HG03196 (cell line): ENCODE measurements around the gene ZNF853.
"Not testable (repeated sequence)": the region's sequence is repeated elsewhere in the genome, so short reads cannot be mapped to it uniquely, and the experiment has no call there.

ENCODE experiments used
- ATAC-seq: cut with Tn5 transposase; IDR thresholded peaks from one replicate; pipeline ENCODE4 v1.9.1; 2021; ENCODE audit not compliant: unreplicated experiment

ZNF853 gene

GRCh38 chr7:6614953-6615722 is at the start of gene ZNF853:
Gene ZNF853 (plus strand): TSS chr7:6615610. CDS start chr7:6616175, 565 bp downstream.
- ATAC-seq, result no peak

DNA sequence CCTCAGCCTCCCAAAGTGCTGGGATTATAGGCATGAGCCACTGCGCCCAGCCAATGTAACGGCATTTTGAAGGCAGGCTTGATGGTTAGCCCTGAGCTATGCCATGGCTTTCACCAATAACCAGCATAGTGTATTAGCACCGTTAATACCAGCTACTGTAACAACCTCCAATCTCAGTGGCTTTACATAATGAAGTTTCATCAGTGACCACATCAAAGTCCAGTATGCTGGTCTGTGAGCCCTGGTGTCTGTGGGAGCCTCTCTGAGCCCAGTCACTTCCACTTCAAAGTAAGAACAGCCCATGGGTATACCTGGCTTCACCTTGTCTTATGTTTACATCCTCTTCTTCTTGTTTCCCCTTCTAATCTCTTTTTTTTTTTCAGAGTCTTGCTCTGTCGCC is 49.8 kb upstream of the ZNF853 start:
- ATAC-seq, result no peak

DNA sequence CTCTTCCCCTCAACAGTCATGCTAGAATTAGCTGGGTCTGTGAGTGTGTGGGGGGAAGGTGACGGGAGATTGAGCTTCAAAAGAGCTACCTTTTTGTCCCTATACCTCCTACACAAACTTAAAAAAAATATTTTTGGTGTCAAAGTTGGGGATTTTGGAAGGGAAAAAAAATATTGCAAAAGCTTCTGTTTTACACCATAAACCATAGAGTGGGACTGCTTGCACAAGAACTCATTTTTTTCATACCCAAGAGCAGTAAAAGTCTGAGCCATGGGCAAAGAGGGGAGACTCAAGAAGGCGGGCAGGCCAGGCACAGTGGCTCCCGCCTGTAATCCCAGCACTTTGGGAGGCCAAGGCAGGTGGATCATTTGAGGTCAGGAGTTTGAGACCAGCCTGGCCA is 47.5 kb upstream of the ZNF853 start:
- ATAC-seq, result no peak

DNA sequence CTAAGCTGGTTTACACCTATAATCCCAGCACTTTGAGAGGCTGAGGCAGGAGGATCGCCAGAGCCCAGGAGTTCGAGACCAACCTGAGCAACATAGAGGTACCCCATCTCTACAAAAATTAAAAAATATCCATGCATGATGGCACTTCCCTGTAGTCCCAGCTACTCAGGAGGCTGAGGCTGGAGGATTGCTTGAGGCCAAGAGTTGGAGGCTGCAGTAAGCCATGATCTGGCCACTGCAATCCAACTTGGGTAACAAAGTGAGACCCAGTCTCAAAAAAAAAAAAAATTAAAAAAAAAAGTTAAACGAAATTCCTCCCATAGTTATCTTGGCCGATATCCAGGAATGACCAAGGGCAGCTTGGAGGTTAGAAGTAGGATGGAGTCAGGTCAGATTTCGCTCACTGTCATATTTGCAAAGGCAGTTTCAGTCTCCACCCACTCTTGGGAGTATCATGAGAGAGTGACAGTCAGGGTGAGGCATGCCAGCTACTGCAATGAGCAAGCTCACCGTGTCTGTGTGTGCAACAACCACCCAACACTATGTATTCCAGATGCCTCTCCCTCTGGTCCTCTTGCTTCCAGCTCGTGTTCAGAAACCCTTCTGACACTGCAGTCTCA is 44.1 kb upstream of the ZNF853 start:
- ATAC-seq, result no peak

- ATAC-seq, result no peak
Observed at GRCh38 chr7:6575281-6576023, 40.0 kb upstream of the ZNF853 start.

- no peak for ATAC-seq
Observed at GRCh38 chr7:6576024-6576866, 39.2 kb upstream of the ZNF853 start.

GRCh38 chr7:6576867-6577368 is 38.5 kb upstream of the ZNF853 start:
- ATAC-seq, result not testable (repeated sequence)

DNA sequence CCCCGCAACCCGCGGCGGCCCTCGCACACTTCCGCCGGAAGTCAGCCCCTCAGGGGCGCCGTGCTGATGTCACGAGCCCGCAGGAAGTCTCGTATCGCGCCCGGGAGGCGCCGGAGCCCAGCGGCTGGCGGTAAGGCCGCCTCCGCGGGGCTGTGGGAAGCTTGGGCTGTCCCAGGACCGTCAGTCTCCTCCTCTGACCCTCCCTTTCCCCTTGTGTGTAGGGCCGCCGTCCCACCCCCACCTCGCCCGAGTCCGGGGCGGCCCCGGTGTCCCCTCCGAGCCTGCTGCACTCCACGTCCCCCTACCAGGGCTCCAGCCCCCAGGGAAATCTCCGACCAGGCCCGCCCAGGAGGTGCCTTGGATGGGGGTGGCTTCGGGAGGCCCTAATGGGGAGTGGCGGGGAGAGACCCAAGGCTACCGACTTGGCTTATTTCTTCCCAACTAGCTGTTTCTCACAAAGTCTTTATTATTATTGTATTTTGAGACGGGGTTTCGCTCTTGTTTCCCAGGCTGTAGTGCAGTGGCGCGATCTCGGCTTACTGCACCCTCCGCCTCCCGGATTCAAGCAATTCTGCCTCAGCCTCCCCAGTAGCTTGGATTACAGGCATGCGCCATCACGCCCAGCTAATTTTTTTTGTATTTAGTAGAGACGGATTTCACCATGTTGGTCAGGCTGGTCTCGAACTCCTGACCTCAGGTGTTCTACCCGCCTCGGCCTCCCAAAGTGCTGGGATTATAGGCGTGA is 37.9 kb upstream of the ZNF853 start, which contains the start of gene ZDHHC4:
TSS of gene ZDHHC4 (plus strand) at position 86 of the 745 bp plus-strand sequence. CDS start 3,108 bp downstream, outside the sequence.
- peak; percentile 95 for ATAC-seq

DNA sequence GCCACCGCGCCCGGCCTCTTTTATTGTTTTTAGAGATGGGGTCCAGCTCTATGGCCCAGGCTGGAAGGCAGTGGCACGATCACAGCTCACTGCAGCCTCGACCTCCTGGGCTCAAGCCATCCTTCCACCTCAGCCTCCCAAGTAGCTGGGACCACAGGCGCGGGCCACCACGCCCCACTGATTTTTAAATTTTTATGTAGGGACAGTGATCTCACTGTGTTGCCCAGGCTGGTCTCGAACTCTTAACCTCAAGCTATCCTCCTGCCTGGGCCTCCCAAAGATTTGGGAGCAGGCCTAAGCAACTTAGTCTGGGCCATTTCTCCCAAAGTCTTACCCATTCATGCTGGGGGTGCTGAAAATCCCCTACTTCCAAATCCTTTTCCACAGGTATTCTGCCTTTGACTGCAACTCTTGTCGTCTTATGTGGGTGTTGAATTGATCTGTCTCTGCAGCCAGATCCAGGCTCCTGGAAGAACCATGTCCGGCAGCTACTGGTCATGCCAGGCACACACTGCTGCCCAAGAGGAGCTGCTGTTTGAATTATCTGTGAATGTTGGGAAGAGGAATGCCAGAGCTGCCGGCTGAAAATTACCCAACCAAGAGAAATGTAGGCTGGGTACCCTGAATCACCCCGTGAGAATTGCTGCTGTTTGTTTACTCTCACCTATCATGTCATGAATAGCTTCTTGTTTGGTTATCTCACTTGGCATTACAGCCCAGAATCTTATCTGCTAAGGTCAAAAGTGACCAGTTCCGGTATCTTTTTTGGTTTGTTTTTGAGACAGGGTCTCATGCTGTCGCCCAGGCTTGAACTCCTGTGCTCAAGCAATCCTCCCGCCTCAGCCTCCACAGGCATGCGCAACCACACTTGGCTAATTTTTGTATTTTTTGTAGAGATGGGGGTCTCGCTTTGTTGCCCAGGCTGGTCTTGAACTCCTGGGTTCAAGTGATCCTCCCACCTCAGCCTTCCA is 37.0 kb upstream of the ZNF853 start:
- no peak for ATAC-seq

- ATAC-seq, result no peak
Observed at GRCh38 chr7:6579446-6579845, 36.0 kb upstream of the ZNF853 start.

- not testable (repeated sequence) for ATAC-seq
Observed at GRCh38 chr7:6585746-6586432, 29.5 kb upstream of the ZNF853 start.

DNA sequence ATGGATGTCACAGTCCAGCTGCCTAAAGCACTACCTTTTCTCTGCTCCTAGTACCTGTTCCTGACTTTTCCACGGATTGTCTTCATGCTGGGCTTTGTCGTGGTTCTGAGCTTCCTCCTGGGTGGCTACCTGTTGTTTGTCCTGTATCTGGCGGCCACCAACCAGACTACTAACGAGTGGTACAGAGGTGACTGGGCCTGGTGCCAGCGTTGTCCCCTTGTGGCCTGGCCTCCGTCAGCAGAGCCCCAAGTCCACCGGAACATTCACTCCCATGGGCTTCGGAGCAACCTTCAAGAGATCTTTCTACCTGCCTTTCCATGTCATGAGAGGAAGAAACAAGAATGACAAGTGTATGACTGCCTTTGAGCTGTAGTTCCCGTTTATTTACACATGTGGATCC is 26.8 kb upstream of the ZNF853 start:
- ATAC-seq, result no peak

DNA sequence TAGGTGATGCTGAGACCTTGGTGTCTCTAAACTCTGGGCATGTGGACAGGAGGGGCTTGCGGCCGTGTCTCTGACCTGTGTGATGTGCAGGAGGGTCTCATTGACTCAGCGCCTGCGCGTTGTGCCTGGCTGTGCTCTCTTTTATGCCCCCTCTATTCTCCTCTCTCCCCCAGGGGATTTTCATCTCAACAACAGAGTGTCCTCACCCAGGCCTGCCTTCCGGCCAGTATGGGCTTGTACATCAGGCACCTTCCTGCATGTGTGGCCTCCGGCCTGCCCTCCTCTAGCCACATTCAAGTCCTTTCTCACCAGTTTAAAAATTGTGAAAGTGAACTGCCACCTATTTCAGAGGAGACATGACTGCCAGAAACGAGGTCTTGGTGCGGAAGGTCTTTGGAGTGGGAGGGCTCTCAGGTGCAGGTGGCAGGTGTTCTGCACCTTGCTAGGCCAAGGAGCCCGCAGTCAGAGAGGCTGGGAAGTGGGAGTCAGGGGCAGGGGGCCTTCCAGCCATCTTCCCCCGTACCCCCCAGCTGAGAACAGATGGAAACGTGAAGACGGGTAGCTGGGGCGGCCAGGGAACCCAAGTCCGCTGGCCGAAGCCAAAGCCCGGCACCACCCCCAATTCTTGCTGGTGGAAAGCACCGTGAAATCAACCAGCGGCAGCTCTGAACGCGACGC is 26.1 kb upstream of the ZNF853 start:
- ATAC-seq, result no peak

- ATAC-seq, result peak; percentile 80
Observed at GRCh38 chr7:6589829-6590644, 25.4 kb upstream of the ZNF853 start, which contains the start of gene INTS15. Gene INTS15 (plus strand): TSS chr7:6590021. CDS start chr7:6590284, 263 bp downstream.

DNA sequence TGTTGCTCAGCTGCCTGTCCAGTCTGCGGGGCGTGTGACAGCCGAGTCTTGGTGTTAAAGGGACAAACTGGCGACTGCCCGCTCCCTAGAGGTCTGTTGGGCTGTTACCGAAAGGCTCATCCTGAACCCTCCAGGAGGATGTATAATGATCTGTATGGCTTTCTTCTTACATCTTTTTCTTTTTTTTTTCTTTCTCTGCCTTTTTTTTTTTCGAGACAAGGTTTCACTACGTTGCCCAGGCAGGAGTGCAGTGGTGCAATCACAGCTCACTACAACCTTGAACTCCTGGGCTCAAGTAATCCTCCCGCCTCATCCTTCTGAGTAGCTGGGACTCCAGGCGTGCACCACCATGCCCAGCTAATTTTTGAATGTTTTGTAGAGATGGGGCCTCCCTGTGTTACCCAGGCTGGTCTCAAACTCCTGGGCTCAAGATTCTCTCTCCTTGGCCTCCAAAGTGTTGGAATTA is 24.7 kb upstream of the ZNF853 start:
- no peak for ATAC-seq

DNA sequence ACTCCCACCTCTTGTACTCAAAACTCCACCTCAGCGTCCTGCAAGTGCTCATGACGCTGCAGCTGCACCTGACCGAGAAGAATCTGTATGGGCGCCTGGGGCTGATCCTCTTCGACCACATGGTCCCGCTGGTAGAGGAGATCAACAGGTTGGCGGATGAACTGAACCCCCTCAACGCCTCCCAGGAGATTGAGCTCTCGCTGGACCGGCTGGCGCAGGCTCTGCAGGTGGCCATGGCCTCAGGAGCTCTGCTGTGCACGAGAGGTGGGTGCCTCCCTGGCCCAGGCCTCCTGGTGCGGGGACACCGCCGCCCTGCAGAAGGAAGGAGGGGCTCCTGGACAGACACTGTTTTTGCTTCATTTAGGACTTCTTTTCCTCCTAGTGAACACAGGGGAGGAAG is 15.3 kb upstream of the ZNF853 start:
- ATAC-seq, result no peak

- no peak for ATAC-seq
Observed at GRCh38 chr7:6604458-6604857, 11.0 kb upstream of the ZNF853 start.
